NCI-H2107 treated with DMSO at 0.1 percent for 48 hours (cell line): ENCODE measurements around the gene GPR55.

ENCODE experiments used
- DNase-seq: peaks from one replicate; lab custom pipeline; 2025; ENCODE audit not compliant: unreplicated experiment; lab: John Stamatoyannopoulos, UW

Gene GPR55

GRCh38 chr2:230902180-230902899, 22.7 kb downstream of the GPR55 start:
- DNase-seq: peak; percentile 13

- no peak for DNase-seq
These were observed 24.0 kb downstream of the GPR55 start for GRCh38 chr2:230901006-230901405.

GRCh38 chr2:230900336-230900995, 24.6 kb downstream of the GPR55 start:
- DNase-seq: no peak

GRCh38 chr2:230899786-230900185, 25.3 kb downstream of the GPR55 start:
- DNase-seq: no peak

- no peak for DNase-seq
These were observed 25.8 kb downstream of the GPR55 start for GRCh38 chr2:230899287-230899686.

- no peak for DNase-seq
These were observed 26.3 kb downstream of the GPR55 start for GRCh38 chr2:230898713-230899091.

GRCh38 chr2:230898016-230898712, 26.9 kb downstream of the GPR55 start:
- DNase-seq: no peak

GRCh38 chr2:230896346-230897115, 28.5 kb downstream of the GPR55 start:
- DNase-seq: no peak

- DNase-seq: no peak
These were observed 29.3 kb downstream of the GPR55 start for GRCh38 chr2:230895536-230896345.

GRCh38 chr2:230893841-230894781, 30.9 kb downstream of the GPR55 start:
- DNase-seq: no peak

- DNase-seq: no peak
These were observed 31.7 kb downstream of the GPR55 start for GRCh38 chr2:230893338-230893737.

GRCh38 chr2:230891509-230891908, 33.5 kb downstream of the GPR55 start:
- no peak for DNase-seq

GRCh38 chr2:230891064-230891463, 34.0 kb downstream of the GPR55 start:
- DNase-seq: no peak

- DNase-seq: no peak
These were observed 34.4 kb downstream of the GPR55 start for GRCh38 chr2:230890646-230891045.

- no peak for DNase-seq
These were observed 35.0 kb downstream of the GPR55 start for GRCh38 chr2:230889911-230890601.

GRCh38 chr2:230888824-230889400, 36.1 kb downstream of the GPR55 start:
- DNase-seq: no peak

- no peak for DNase-seq
These were observed 37.7 kb downstream of the GPR55 start for GRCh38 chr2:230887342-230887741.

GRCh38 chr2:230886671-230887071, 38.4 kb downstream of the GPR55 start:
- DNase-seq: no peak
